HG03095 (cell line): ENCODE results near the gene GHDC.
"Not testable (repeated sequence)": the region's sequence is repeated elsewhere in the genome, so short reads cannot be mapped to it uniquely, and the experiment has no call there.

ENCODE experiments used
- ATAC-seq: cut with Tn5 transposase; IDR thresholded peaks from one replicate; pipeline ENCODE4 v1.9.1; 2021; ENCODE audit warnings: moderate library complexity; ENCODE audit not compliant: unreplicated experiment

The GHDC gene

GRCh38 chr17:42160531-42160910, 33.8 kb downstream of the GHDC start:
- no peak for ATAC-seq

GRCh38 chr17:42159796-42160530, 34.3 kb downstream of the GHDC start:
- ATAC-seq: no peak

- ATAC-seq: no peak
Measured at GRCh38 chr17:42155614-42156045, 38.7 kb downstream of the GHDC start.

GRCh38 chr17:42153919-42154742, 40.2 kb downstream of the GHDC start:
- ATAC-seq: no peak

- no peak for ATAC-seq
Measured at GRCh38 chr17:42146911-42147607, 47.2 kb downstream of the GHDC start.

- ATAC-seq: not testable (repeated sequence)
Measured at GRCh38 chr17:42143138-42143537, 51.2 kb downstream of the GHDC start.

- ATAC-seq: no peak
Measured at GRCh38 chr17:42142371-42142896, 51.9 kb downstream of the GHDC start.

GRCh38 chr17:42141382-42141781, 52.9 kb downstream of the GHDC start:
- ATAC-seq: no peak

- ATAC-seq: not testable (repeated sequence)
Measured at GRCh38 chr17:42140690-42141089, 53.6 kb downstream of the GHDC start.
